Hematopoietic multipotent progenitor cell treated with erythropoietin and hydrocortisone succinate and interleukin-3 and kit ligand, for 17 days (in vitro differentiated cells): ENCODE measurements around the gene CSNK2A1.

ENCODE experiments used
- DNase-seq: peaks from one replicate; pipeline ENCODE4 v3.0.0-alpha.2; 2015; ENCODE audit warnings: low spot score

Gene CSNK2A1

DNA sequence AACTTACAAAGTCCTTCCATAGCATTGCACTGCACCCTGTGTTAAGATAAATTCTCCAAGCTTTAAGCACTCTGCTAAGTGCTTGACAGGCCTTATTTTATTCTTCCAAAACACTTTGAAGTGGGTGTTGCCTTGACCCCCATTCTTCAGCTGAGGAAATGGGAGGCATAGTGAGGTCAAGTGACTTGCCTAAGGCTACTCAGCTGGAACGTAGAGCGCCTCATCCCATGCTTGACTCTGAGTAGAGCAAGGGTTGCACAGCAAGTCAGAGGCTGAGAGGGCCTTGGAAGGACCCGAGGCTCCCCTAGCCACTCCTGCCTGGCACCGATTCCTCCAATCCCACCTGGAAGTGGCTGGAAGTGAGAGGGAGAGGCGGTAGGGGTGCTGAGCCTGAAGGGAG lies 19.6 kb upstream of the CSNK2A1 start:
- no peak for DNase-seq

DNA sequence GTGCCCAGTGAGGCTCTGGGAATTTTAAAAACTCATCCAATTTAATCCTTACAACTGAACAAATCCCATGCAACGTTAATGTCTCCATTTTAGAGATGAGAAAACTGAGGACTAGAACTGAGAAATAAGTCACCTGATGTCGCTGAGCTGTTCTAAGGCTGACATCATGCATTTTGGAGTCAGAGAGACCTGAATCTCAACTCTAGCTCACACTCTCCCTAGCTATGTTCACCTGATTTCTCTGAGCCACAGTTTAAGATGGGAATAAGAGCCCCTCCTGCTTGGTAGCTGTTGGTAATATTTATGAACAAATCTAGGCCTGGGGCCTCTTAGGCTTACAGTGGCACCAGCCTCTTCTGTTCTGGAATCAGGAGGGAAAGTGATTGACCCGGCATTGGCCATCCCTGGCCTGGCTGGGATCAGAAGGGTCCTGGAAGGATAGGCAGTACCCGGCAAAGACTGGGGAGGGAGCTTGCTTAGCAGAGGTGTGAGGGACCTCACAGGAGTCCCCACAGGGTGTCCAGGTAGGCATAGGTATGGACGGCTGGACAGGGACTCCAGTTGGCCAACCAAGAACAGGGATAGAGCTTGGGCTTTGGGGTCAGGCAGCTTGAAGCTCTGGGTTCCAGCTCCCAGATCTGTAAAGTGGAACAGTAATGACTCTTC lies 18.8 kb upstream of the CSNK2A1 start:
- DNase-seq, result no peak

DNA sequence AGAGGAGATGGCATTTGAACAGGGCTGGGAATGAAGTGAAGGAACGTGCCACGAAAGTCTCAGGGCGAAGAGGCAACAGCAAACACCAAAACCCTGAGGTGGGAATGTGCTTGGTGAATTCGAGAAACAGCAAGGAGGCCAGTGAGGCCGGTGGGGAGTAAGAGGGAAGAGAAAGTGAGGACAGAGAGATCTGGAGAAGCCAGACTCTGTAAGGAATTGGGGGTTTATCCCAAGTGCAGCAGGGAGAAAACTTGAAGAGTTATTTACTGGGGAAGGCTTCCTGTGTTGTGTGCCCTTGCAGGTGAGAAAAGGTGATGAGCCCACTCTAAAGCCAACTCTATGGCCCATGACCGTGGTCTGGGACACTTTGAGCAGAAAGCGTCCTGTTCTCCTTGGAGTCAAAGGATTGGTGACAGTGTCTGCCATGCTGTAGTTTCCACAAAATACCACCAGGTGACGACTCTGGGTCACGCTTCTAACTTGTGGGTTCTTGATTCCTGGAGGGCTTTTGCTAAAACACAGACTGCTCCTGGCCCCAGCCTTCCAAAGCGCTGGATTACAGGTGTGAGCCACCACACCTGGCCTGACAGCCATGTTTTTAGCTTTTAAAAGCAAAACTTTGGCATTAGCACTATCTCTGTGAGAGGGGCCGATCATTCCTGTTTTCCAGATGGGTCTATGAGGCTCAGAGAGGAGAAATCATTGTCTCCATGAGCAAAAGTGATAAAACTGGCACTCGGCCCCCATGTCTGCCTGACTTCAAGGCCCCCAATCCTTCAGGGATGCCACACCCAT lies 18.0 kb upstream of the CSNK2A1 start:
- DNase-seq, result peak; percentile 71

DNA sequence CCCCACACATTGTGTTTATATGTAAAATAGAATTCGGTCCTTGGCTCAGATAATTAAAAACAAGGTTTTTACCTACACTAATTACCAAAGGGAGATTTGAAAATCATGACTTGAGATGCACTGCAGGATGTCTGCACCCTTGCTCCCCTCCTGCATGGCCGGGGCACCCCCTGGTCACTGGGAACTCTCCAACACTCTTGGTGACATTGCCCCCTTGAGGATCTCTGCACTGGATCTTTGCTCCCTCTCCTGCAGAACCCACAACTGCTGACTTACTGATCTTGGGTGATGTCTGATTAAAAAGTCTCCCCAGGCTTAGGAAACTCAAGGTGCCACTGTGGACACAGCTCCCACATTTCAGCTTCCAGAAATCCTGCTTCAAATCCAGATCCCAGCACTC lies 17.1 kb upstream of the CSNK2A1 start:
- no peak for DNase-seq

DNA sequence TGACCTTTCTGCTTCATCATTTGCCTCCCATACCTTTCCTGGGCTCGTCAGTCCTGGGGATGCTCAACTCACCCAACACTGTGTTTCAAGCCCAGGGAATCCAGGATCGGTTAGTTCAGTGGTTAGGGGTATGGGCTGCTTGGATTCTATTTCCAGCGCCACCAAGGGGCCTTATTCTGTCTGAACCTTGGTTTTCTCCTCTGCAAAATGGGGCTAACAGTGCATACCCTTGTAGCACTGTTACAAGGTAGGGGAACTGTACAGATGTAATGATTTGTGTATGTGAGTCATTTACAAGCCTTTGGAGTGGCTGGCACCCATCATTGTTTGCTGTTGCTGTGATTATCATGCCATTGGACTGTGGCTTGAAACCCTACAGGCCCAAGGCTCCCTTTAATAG lies 14.5 kb upstream of the CSNK2A1 start:
- no peak for DNase-seq

DNA sequence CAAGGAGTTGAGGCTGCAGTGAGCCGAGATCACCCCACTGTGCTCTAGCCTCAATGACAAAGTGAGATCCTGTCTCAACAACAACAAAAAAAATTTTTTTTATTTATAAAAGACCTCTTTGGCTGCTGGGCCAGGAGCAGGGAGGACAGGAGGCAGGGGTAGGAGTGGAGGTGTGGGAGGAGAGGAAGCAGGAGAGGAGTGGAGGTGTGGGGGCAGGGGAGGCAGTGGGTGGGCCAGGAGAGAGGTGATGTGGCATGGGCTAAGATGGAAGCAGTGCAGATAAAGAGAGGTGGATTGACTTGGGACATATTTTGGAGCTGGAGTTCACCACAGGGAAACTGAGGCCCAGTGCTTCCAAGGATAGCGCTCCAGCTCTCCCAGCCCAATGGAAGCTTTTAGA lies 13.4 kb upstream of the CSNK2A1 start:
- DNase-seq, result no peak

DNA sequence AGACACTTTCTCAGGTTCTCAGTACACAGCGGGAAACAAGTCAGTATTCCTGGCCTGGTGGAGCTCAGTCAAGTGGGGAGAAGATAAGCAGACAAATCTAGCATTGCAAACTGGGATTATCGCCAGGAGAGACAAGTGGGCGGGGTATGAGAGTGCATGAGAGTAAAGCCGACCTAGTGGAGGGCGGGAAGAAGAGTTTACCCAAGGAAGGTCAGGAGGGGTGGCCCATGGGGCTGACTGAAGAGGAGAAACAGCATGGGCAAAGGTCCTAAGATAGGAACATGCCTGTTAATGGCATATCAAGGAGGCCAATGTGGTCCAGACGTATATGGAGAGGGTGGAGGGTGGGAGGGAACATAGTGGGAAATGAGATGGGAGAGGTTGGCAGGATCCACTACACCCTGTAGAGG lies 12.4 kb upstream of the CSNK2A1 start:
- DNase-seq, result no peak

DNA sequence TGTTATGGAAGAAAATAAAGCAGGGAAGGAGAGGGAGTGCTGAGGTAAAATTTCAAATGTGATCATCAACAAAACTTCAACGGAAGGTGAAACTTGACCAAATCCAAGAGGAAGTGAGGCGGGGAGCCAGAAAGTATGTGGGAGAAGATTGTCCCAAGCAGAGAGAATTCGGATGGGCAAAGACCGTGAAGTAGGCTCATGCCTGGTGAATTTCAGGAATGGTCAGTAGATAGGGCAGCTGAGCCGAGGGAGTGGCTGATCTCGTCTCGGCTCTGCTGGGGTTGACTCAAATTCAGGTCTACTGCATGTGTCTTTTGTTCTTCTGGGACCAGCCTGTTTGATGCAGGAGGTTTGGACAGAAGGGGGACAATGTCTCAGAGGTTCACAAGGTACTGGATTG lies 7.0 kb upstream of the CSNK2A1 start:
- DNase-seq, result no peak

DNA sequence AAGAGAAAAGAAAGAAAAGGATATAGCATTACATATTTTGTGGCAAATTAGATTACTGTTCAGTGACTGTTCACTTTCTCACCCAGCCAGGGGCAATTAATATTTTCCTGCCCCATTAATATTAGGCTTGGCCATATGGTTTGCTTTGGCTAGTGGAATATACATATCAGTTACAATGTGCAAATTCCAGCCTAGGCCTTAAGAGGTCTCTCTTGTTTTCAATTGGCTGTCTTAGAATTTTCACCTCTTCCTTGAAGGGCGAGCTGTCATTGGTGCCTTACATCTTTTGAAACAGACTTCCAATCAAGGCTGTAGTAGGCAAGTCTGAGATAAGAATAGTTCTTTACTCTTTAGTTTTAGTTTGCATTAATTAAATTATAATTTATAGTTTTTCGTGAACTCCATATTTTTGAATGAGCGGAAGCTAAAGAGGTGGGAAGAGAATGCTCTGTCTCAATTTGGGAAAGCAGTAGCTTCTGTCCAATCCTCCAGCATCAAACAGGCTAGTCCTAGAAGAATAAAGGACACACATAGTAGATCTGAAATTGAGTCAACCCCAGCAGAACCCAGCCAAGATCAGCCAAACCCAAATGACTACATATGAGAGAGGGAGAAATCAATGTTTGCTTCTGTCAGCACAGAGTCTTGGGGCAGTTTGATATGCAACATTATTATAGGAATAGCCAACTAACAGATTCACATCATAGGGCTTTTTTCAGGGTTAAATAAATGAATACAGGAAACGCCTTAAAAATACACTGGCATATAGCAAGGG lies 6.3 kb upstream of the CSNK2A1 start:
- no peak for DNase-seq

DNA sequence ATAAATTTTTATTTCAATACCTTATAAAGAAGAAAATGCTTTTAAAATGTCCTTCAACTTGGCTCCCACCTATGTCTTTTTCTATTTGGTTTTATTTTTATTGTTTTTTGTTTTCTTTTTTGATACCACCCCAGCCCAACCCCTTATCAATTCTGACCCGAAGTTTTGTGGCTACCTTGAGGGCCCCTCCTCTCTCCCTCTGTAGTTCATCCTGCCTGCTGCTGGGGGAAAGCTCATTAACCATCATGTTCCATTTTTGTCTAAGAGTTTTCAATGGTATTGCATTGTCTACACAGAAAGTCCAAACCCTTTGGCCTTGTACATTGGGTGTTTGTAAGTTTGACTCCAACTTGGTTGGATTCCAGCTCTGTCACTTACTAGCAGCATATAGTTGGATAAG lies 5.3 kb upstream of the CSNK2A1 start:
- no peak for DNase-seq

DNA sequence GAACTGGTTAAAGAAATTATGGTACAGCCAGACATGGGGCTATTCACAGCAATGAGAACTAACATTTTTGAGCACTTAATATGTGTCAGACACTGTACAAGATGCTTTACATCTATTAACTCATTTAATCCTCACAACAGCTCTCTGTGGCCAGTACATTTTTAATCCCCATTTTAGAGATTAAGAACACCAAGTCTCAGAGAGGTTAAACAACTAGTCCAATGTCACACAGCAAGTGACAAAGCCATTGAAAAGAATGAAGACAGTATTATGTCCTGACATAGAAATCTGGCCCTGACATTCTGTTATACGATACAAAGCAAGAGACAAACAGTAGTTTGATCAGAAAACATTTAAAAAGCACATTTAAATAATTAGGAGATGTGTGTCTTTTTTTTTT lies 3.8 kb upstream of the CSNK2A1 start:
- DNase-seq, result no peak

DNA sequence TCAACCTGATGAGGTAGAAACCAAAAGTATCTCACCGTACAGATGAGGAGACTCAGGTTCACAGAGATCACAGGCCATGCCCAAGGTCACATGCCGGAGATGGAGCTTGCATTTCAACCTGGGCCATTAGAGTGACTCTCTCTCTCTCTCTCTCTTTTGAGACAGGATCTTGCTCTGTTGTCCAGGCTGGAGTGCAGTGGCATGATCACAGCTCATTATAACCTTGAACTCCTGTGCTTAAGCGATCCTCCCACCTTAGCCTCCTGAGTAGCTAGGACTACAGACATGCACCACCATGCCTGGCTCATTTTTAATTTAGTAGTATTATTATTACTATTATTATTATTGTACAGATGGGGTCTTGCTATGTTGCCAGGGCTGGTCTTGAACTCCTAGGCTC lies 2.8 kb upstream of the CSNK2A1 start:
- DNase-seq, result no peak

DNA sequence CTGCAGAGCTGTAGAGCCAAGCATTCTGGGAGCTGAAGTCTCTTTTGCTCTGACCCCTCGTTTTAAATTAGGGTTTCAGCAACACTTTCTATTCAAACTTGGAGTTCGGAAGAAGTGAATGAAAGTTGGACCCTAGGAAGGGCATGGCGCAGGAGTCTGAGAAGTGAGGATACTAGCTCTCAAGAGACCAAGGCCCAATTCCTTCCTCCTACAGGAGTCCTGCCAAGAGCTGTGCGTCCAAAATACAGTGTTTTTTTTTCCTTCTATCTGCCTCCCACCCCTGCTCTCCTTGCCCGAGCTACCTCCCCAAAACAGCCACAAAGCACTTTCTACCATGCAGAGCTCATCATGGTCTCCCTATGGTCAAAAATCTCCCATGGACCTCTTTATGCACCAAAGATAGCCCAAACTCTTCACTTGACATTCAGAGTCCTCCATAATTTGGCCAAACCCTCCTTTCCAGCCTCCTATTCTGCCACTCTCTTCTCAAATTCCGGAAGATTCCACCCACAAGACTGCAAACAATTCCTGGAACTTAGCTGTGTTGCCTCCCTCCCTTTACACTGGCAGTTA lies 649 bp upstream of the CSNK2A1 start:
- DNase-seq, result no peak

DNA sequence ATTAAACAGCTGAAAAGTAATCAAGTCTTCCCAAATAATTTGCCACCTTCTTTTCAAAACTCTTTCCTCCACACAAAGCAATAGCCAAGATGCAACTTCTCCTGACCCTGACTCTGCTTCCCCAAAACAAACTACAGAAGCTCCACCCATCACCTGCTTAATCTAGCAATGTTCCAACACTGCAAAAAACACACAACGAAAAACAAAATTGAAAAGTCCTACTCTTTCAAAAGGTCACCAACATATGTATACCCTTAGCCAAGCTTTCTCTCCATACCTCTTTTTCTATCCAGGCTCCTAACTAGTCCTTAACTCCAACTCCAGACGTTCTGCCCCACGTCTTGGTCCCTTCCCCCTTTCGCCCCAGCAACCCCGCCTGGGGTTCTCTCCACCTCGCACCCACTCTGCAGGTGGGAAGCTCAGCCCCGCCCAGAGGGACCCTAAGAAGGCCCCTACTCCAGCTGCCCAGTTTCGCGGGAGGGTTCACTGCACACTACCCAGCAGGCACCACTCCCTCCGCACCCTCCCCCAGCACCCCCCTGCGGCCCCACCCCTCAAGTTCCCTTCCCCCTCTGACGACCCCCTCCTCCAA lies 717 bp downstream of the CSNK2A1 start:
- DNase-seq, result peak; percentile 41

DNA sequence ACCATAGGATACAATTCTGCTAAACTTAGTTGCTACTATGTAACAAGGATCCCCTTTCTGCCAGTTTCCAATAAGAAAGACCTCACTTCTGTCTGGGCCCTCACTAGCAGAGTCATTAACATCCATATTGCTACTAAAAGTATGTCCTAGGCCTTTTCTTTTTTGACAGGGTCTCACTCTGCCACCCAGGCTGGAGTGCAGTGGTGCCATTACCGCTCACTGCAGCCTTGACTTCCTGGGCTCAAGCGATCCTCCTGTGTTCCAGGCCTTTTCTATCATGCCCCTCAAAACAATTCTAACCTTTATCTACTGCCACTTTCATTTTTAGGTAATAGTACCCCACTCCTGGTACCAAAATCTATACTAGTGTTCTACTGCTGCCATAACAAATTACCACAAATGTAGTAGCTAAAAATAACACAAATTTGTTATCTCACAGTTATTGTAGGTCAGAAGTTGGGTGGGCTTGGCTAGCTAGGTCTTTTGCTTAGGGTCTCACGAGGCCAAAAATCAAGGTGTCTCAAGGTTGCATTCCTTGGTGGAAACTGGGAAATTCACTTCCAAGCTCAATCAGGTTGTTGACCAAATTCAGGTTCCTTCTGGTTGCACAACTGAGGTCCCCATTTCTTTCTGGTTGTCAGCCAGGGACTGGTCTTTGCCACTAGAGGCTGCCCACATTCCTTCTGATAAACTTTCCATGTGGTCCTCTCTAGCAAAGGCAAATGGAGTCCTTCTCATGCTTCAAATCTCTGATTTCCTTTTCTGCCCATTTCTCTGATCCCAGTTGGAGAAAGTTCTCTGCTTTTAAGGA lies 3.0 kb downstream of the CSNK2A1 start:
- DNase-seq, result peak; percentile 45

DNA sequence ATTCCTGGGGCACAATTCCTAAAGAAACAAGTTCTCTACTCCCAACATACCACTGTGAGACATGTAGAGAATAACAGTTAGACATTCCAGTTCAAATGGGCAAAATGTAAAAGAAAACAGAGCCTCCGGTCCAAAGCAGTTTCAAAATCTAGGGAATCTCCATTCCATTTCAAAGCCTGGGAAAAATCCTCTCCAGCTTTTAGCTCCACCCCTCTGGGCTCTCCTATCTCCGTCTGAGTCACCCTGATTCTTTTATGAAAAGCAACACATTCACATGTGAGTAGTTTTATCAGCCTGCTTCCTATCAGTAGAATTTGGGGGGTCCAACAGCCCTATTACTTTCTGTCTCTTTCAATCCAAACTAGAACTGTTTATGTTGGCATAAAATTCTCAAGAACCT lies 3.7 kb downstream of the CSNK2A1 start:
- DNase-seq, result peak; percentile 49

DNA sequence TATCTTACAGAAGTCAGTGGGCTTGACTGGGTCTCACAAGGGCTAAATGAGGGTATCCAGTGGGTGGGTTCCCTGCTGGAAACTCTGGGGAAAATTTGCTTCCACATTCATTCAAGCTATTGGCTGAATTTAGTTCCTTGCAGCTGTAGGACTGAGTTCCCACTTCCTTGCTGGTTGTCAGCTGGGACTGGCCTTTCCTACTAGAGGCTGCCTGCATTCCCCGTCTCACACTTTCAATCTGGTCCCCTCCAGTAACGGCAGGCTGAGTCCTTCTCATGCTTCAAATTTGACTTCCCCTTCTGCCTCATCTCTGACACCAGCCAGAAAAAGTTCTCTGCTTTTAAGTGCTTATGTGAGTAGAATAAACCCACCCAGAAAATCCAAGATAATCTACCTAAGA lies 4.4 kb downstream of the CSNK2A1 start:
- no peak for DNase-seq

DNA sequence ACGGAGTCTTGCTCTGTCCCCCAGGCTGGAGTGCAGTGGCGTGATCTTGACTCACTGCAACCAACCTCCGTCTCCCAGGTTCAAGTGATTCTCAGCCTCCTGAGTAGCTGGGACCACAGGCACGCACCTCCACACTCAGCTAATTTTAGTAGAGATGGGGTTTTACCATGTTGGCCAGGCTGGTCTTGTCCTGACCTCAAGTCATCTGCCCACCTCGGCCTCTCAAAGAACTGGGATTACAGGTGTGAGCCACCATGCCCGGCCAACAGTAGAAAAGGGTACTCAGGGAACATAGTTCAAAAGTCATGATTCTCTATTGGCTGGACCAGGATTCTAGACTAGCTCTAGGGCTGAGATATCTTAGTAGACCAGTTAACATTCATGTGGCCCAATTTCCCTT lies 5.6 kb downstream of the CSNK2A1 start:
- no peak for DNase-seq

DNA sequence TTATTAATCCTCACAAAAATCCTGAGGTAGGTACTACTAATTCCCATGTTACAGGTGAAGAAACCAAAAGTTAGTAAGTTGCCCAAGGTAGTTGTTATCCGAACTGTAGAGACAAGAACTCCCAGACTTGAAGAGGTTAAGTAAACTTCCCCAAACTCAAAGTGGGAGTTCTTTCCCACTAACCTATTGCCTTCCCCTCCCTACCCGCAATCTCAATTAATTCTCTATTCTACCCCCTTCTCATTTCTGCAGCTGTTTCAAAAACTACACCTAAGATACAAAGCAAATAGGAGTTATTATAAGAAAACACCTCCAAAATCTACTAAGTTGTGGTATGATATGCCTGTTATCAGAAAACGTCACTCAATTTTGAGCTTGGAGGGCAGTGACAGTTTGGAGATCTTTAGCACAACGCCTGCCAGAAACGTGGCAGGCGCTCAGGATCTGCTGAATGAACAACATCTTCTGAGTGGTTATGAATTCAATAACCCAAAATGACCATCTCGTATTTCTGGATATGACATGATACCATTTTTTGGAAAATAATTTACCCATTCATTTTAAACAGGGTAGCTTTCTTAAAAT lies 7.1 kb downstream of the CSNK2A1 start:
- DNase-seq, result peak; percentile 66

DNA sequence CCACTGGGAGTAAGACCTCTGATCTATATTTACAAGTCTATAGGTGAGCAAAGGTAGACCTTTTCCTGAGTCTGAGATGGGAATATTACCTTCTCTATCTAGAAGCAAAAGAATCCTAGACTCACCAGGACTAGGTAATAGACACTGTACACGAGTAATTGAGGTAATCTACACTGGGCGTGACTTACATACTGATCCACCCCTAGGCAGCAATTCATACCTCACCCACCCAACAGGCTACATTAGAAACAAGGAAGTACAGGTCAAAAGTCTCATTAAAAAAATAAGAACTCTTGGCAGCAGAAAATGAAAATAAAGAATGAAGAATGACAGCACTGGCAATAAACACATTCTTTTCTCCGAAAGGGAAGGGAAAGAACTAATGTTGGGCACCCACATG lies 7.6 kb downstream of the CSNK2A1 start:
- peak; percentile 62 for DNase-seq

DNA sequence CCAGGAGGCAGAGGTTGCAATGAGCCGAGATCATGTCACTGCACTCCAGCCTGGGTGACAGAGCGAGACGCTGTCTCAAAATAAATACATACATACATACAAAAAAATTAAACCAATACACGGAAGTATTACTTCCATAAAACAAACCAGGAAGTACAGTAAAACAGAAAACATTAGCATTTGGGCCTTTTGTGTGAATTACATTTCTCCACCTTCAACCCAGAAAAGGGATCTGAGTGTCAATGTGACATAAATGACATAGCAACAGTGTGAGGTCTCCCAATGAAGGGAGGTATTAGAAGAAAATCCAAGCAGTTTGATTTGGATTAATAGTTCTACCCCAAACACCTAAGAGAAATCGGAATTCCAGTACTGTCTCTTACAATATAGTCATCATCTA lies 10.1 kb downstream of the CSNK2A1 start:
- no peak for DNase-seq
